GM23338 (cell line): ENCODE results near the gene FTO. TPM values are rescaled to one million over a fixed set of nuclear protein-coding genes. Genes with fewer than 3 reads are reported as not detected.

Experiments used
- ATAC-seq: fragments of 200-7000 bp; cut with Tn5 transposase; 3 replicates; pipeline ENCODE4 v1.9.1; 2020
- DNase-seq: peaks from one replicate; pipeline ENCODE4 v3.0.0-alpha.2; 2015; ENCODE audit warnings: low spot score
- H2AFZ ChIP-seq: fragments of 200-600 bp; sonication (generic); 2 replicates; pipeline ENCODE4 v1.8.0; 2016; ENCODE audit warnings: antibody characterized with exemption, mild to moderate bottlenecking, moderate library complexity
- H3F3A ChIP-seq: fragments of 200-600 bp; sonication (generic); replicated peaks from 2 replicates; pipeline ENCODE4 v1.8.0; 2017; ENCODE audit warnings: antibody characterized with exemption, mixed run types, low read depth
- H3K27ac ChIP-seq: fragments of 200-600 bp; sonication (generic); 2 replicates; pipeline ENCODE4 v1.6.1; 2016; ENCODE audit warnings: low read depth
- H3K27me3 ChIP-seq: fragments of 200-600 bp; sonication (generic); 2 replicates; pipeline ENCODE4 v1.8.0; 2016; ENCODE audit warnings: mild to moderate bottlenecking, mixed run types, moderate library complexity; ENCODE audit not compliant: insufficient read depth
- H3K36me3 ChIP-seq: fragments of 200-600 bp; sonication (generic); 2 replicates; pipeline ENCODE4 v1.8.0; 2016; ENCODE audit warnings: mild to moderate bottlenecking; ENCODE audit not compliant: insufficient read depth
- H3K4me1 ChIP-seq: fragments of 200-600 bp; sonication (generic); 2 replicates; pipeline ENCODE4 v1.8.0; 2016; ENCODE audit warnings: mild to moderate bottlenecking, moderate library complexity; ENCODE audit not compliant: insufficient read depth
- H3K4me2 ChIP-seq: fragments of 200-600 bp; sonication (generic); 2 replicates; pipeline ENCODE4 v1.7.1; 2017; ENCODE audit warnings: mixed run types
- H3K4me3 ChIP-seq: fragments of 200-600 bp; sonication (generic); 2 replicates; pipeline ENCODE4 v1.6.1; 2016; ENCODE audit warnings: mixed run types
- H3K79me2 ChIP-seq: fragments of 200-600 bp; sonication (generic); replicated peaks from 2 replicates; pipeline ENCODE4 v1.8.0; 2017; ENCODE audit warnings: mild to moderate bottlenecking; ENCODE audit not compliant: insufficient read depth
- H3K9me2 ChIP-seq: fragments of 200-600 bp; sonication (generic); 2 replicates; pipeline ENCODE4 v1.8.0; 2017; ENCODE audit not compliant: insufficient read depth
- H4K20me1 ChIP-seq: fragments of 200-600 bp; sonication (generic); replicated peaks from 2 replicates; pipeline ENCODE4 v1.8.0; 2017; ENCODE audit warnings: mild to moderate bottlenecking; ENCODE audit not compliant: insufficient read depth
- H3K27ac Mint-ChIP-seq: 2 replicates; pipeline ENCODE4 v1.8.0; 2020; ENCODE audit warnings: inconsistent platforms, mild to moderate bottlenecking, moderate library complexity, mixed read lengths
- H3K27me3 Mint-ChIP-seq: 3 replicates; pipeline ENCODE4 v1.8.0; 2022; ENCODE audit warnings: low read depth, mild to moderate bottlenecking, moderate library complexity, mixed read lengths, inconsistent platforms; ENCODE audit not compliant: insufficient read depth, poor library complexity
- H3K36me3 Mint-ChIP-seq: 3 replicates; pipeline ENCODE4 v1.8.0; 2021; ENCODE audit warnings: low read depth, mild to moderate bottlenecking, inconsistent platforms, moderate library complexity, mixed read lengths
- H3K4me1 Mint-ChIP-seq: 3 replicates; pipeline ENCODE4 v1.8.0; 2020; ENCODE audit warnings: mild to moderate bottlenecking, inconsistent platforms, mixed read lengths
- H3K4me3 Mint-ChIP-seq: 3 replicates; pipeline ENCODE4 v1.8.0; 2021; ENCODE audit warnings: moderate library complexity, mild to moderate bottlenecking, inconsistent platforms, mixed read lengths
- H3K9me3 Mint-ChIP-seq: 3 replicates; pipeline ENCODE4 v1.8.0; 2020; ENCODE audit warnings: moderate library complexity, mild to moderate bottlenecking, inconsistent platforms, mixed read lengths
- CREB1 ChIP-seq: fragments of 250-450 bp; sonication (Bioruptor Pico); IDR thresholded peaks from 2 replicates; pipeline ENCODE4 v1.5.0; 2020; ENCODE audit warnings: low read depth, mild to moderate bottlenecking, moderate library complexity
- CTCF ChIP-seq, 2 experiments: fragments of 200-600 bp in 1 of 2; sonication (generic) in 1 of 2; conservative IDR thresholded peaks; 2 replicates each; pipeline versions ENCODE4 v1.5.1 to v1.6.1; 2016 to 2017; ENCODE audit warnings: antibody characterized with exemption in 2 of 2, low read depth in 2 of 2, mild to moderate bottlenecking in 2 of 2, moderate library complexity in 1 of 2
- ETS1 ChIP-seq: IDR thresholded peaks from 2 replicates; pipeline ENCODE4 v1.6.1; 2016; ENCODE audit warnings: antibody characterized with exemption
- EZH2 ChIP-seq: fragments of 200-600 bp; sonication (generic); IDR thresholded peaks from one replicate; pipeline ENCODE4 v1.8.0; 2017; ENCODE audit warnings: antibody characterized with exemption, mild to moderate bottlenecking, low read depth; ENCODE audit not compliant: unreplicated experiment
- EZH2phosphoT487 ChIP-seq: fragments of 200-600 bp; sonication (generic); IDR thresholded peaks from one replicate; pipeline ENCODE4 v1.8.1; 2018; ENCODE audit warnings: antibody characterized with exemption; ENCODE audit not compliant: unreplicated experiment
- JUNB ChIP-seq: IDR thresholded peaks from one replicate; pipeline ENCODE4 v1.6.1; 2016; ENCODE audit warnings: antibody characterized with exemption; ENCODE audit not compliant: unreplicated experiment
- NANOG ChIP-seq: IDR thresholded peaks from 2 replicates; pipeline ENCODE4 v1.6.1; 2016; ENCODE audit warnings: antibody characterized with exemption, borderline replicate concordance
- POLR2AphosphoS5 ChIP-seq: IDR thresholded peaks from 2 replicates; pipeline ENCODE4 v1.6.1; 2016; ENCODE audit warnings: antibody characterized with exemption, low read depth
- REST ChIP-seq: IDR thresholded peaks from one replicate; pipeline ENCODE4 v1.6.1; 2018; ENCODE audit warnings: antibody characterized with exemption; ENCODE audit not compliant: unreplicated experiment
- STAT1 ChIP-seq: IDR thresholded peaks from one replicate; pipeline ENCODE4 v1.6.1; 2016; ENCODE audit warnings: antibody characterized with exemption; ENCODE audit not compliant: unreplicated experiment
- ZNF114 ChIP-seq: fragments of 250-450 bp; sonication (Bioruptor Pico); IDR thresholded peaks from 2 replicates; pipeline ENCODE4 v1.5.0; 2020; ENCODE audit warnings: mild to moderate bottlenecking, moderate library complexity
- ZNF331 ChIP-seq: fragments of 250-450 bp; sonication (Bioruptor Pico); IDR thresholded peaks from 2 replicates; pipeline ENCODE4 v1.5.0; 2020; ENCODE audit warnings: low read depth, mild to moderate bottlenecking, moderate library complexity
- ZNF462 ChIP-seq: fragments of 250-450 bp; sonication (Bioruptor Pico); IDR thresholded peaks from 2 replicates; pipeline ENCODE4 v1.5.0; 2020; ENCODE audit warnings: mild to moderate bottlenecking, moderate library complexity
- polyA plus RNA-seq: library from polyadenylated mRNA; unstranded; fragments of >200 nt; fragmentation: Nextera tagmentation; extraction: Ambion mirVana; gene quantifications from 2 replicates; pipeline ENCODE4 v1.2.1, GENCODE V29; 2016
- total RNA-seq: library from RNA; depleted of rRNA; stranded (reverse); fragments of >200 nt; shearing (Covaris generic); gene quantifications from 2 replicates; pipeline ENCODE4 v1.2.3, GENCODE V29; 2014

FTO gene
- total and polyA plus RNA-seq, 2 experiments from 2014 or later = 17.7 to 69.6 TPM

- Mint-ChIP-seq H3K27me3 (no peaks in the 10 kb centered on the region), H3K9me3 (no peaks in the 10 kb centered on the region), H3K27ac (no peak overlapping the region), H3K4me1 (no peaks in the 10 kb centered on the region; the same call in 2 of the 3 replicates), H3K36me3 (no peaks in the 10 kb centered on the region), H3K4me3 (no peak overlapping the region)
- no peak overlapping the region for H2AFZ ChIP-seq
- TF ChIP-seq REST (no peak), JUNB (no peak), ETS1 (no peak), ZNF462 (CRISPR knock-in tag) (no peak), ZNF331 (CRISPR knock-in tag) (no peak), NANOG (no peak), STAT1 (no peak), POLR2AphosphoS5 (no peak), EZH2phosphoT487 (no peak), CTCF (conservative IDR thresholded peaks at IDR 0.05; ENCODE audit: low read depth in 2 of 2) (no peak), CREB1 (CRISPR knock-in tag) (no peak), EZH2 (no peak), ZNF114 (CRISPR knock-in tag) (no peak)
- H3K9me2 ChIP-seq = no peaks in the 10 kb centered on the region
- ATAC-seq = no peak
- peaks cover 4% of the 10 kb centered on the region; the same call in 1 of the 2 replicates for H4K20me1 ChIP-seq
- H3K79me2 ChIP-seq = no peaks in the 10 kb centered on the region
- no peak for DNase-seq
- H3F3A ChIP-seq = no peaks in the 10 kb centered on the region
- H3K4me3 ChIP-seq = no peak overlapping the region
- H3K27ac ChIP-seq = no peak overlapping the region
- H3K4me2 ChIP-seq = no peak overlapping the region
- H3K27me3 ChIP-seq = no peaks in the 10 kb centered on the region
- H3K36me3 ChIP-seq = no peaks in the 10 kb centered on the region
- H3K4me1 ChIP-seq = no peaks in the 10 kb centered on the region
Observed at GRCh38 chr16:53949715-53950410, 245.9 kb downstream of the FTO start.
